ENCODE data around the gene ATG2A. TPM values are rescaled to one million over a fixed set of nuclear protein-coding genes. Genes with fewer than 3 reads are reported as not detected.

ATG2A gene
- total and polyA plus RNA-seq, 9 of the 15 experiments (the other 6 are each of a cell fraction or from before 2014, with no cell fraction given), result 0.25 to 45.9 (median 5.2) TPM

DNA sequence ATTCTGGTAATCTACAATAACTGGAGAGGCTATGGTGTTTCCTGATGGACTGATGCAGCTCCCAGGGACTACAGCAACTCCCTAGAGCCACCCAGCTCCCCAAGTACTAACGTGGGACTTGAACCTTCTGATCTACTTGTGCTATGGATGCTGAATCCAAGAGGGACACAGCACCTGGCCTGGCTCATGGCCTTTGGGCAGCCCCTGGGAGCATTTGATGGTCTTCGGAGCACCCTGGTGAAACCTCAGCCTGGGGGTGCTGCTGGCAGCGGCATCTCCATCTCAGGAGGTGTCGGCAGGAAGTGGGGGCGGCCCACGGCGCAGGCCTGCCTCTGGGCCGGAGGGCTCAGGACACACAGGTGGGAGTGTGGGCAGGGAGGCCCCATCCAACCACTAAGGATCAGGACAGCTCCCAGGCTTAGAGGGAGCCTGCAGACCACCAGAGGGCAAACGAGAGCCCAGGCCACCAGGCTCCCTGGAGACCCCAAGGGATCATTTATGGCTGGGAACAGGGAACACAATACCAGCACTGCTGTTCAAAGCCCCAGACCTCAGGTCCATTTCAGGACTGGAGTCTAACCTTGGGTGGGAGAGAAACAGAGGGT, 47.3 kb downstream of the ATG2A start (continued):
- TF ChIP-seq, protein P1, sequence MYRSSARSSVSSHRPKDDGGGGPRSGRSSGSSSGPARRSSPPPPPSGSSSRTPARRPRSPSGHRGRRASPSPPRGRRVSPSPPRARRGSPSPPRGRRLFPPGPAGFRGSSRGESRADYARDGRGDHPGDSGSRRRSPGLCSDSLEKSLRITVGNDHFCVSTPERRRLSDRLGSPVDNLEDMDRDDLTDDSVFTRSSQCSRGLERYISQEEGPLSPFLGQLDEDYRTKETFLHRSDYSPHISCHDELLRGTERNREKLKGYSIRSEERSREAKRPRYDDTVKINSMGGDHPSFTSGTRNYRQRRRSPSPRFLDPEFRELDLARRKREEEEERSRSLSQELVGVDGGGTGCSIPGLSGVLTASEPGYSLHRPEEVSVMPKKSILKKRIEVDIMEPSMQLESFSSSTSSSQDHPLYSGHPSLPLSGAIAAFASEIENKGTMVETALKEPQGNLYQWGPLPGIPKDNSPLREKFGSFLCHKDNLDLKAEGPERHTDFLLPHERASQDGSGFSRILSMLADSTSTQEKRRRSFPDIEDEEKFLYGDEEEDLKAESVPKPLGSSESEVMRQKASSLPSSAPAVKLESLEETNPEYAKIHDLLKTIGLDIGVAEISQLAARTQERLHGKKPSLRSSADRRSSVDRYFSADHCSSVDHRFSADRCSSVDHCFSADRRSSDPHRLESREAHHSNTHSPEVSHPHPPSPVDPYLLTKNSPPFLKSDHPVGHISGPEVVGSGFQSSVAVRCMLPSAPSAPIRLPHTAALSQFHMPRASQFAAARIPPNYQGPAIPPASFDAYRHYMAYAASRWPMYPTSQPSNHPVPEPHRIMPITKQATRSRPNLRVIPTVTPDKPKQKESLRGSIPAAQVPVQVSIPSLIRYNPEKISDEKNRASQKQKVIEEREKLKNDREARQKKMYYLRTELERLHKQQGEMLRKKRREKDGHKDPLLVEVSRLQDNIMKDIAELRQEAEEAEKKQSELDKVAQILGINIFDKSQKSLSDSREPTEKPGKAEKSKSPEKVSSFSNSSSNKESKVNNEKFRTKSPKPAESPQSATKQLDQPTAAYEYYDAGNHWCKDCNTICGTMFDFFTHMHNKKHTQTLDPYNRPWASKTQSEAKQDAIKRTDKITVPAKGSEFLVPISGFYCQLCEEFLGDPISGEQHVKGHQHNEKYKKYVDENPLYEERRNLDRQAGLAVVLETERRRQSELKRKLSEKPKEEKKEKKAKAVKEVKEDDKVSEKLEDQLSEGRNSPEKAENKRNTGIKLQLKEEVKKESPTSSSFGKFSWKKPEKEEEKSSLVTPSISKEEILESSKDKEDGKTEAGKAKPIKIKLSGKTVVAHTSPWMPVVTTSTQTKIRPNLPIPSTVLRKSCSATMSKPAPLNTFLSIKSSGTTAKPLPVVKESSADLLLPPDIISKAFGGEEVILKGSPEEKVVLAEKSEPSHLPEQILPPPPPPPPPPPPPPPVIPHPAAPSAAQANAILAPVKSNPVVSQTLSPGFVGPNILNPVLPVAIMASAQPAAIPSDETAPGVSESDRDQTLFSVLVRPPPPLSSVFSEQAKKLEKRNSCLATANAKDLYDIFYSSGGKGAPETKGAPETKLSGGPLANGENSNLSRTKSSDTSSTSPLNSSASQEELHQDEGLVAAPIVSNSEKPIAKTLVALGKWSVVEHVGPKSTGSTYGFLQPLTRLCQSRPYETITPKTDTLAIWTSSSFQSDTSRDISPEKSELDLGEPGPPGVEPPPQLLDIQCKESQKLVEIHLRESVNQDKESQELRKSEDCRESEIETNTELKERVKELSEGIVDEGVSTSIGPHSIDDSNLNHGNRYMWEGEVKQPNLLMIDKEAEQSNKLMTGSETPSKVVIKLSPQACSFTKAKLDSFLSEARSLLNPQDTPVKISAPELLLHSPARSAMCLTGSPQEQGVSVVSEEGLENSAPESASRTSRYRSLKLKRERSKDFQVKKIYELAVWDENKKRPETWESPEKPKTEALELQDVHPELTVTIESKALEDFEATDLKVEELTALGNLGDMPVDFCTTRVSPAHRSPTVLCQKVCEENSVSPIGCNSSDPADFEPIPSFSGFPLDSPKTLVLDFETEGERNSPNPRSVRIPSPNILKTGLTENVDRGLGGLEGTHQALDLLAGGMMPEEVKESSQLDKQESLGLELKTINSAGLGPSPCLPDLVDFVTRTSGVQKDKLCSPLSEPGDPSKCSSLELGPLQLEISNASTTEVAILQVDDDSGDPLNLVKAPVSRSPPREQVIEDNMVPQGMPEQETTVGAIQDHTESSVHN (IDR thresholded peaks at IDR 0.05; ENCODE audit: borderline replicate concordance in 1 of 2, low read depth in 1 of 2), result no peak
- TF ChIP-seq RAD21 (CRISPR knock-in tag; conservative IDR thresholded peaks at IDR 0.05 in 1 of 2, IDR thresholded peaks at IDR 0.05 in 1 of 2) (peak in 1 of 2 experiments; percentile 21; a peak in 1 of 4 replicates), ESRRB (CRISPR knock-in tag; IDR thresholded peaks at IDR 0.05; ENCODE audit: borderline replicate concordance) (no peak), RBM17 (IDR thresholded peaks at IDR 0.05; ENCODE audit: borderline replicate concordance, low read depth, low read length) (no peak), CHD4 (IDR thresholded peaks at IDR 0.05; ENCODE audit: insufficient read depth, insufficient replicate concordance, low read depth, low read length, poor library complexity, severe bottlenecking) (no peak), ZNF584 (CRISPR knock-in tag; IDR thresholded peaks at IDR 0.05; ENCODE audit: low read depth) (no peak), ZNF23 (CRISPR knock-in tag; IDR thresholded peaks at IDR 0.05) (no peak), MTA1 (IDR thresholded peaks at IDR 0.05; ENCODE audit: borderline replicate concordance) (no peak)
- TF ChIP-seq, protein P2, sequence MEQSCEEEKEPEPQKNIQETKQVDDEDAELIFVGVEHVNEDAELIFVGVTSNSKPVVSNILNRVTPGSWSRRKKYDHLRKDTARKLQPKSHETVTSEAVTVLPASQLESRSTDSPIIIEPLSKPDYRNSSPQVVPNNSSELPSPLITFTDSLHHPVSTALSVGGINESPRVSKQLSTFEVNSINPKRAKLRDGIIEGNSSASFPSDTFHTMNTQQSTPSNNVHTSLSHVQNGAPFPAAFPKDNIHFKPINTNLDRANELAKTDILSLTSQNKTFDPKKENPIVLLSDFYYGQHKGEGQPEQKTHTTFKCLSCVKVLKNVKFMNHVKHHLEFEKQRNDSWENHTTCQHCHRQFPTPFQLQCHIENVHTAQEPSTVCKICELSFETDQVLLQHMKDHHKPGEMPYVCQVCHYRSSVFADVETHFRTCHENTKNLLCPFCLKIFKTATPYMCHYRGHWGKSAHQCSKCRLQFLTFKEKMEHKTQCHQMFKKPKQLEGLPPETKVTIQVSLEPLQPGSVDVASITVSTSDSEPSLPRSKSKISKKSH (CRISPR knock-in tag; IDR thresholded peaks at IDR 0.05), result no peak
- TF ChIP-seq, protein P3, sequence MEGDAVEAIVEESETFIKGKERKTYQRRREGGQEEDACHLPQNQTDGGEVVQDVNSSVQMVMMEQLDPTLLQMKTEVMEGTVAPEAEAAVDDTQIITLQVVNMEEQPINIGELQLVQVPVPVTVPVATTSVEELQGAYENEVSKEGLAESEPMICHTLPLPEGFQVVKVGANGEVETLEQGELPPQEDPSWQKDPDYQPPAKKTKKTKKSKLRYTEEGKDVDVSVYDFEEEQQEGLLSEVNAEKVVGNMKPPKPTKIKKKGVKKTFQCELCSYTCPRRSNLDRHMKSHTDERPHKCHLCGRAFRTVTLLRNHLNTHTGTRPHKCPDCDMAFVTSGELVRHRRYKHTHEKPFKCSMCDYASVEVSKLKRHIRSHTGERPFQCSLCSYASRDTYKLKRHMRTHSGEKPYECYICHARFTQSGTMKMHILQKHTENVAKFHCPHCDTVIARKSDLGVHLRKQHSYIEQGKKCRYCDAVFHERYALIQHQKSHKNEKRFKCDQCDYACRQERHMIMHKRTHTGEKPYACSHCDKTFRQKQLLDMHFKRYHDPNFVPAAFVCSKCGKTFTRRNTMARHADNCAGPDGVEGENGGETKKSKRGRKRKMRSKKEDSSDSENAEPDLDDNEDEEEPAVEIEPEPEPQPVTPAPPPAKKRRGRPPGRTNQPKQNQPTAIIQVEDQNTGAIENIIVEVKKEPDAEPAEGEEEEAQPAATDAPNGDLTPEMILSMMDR (IDR thresholded peaks at IDR 0.05 in 2 of 3, conservative IDR thresholded peaks at IDR 0.05 in 1 of 3; ENCODE audit: insufficient read depth in 2 of 3, low read depth in 1 of 3, low read length in 3 of 3), result peak; percentile 30 to 41 (median 35); a peak in 4 of 6 replicates
- TF ChIP-seq, protein P4, sequence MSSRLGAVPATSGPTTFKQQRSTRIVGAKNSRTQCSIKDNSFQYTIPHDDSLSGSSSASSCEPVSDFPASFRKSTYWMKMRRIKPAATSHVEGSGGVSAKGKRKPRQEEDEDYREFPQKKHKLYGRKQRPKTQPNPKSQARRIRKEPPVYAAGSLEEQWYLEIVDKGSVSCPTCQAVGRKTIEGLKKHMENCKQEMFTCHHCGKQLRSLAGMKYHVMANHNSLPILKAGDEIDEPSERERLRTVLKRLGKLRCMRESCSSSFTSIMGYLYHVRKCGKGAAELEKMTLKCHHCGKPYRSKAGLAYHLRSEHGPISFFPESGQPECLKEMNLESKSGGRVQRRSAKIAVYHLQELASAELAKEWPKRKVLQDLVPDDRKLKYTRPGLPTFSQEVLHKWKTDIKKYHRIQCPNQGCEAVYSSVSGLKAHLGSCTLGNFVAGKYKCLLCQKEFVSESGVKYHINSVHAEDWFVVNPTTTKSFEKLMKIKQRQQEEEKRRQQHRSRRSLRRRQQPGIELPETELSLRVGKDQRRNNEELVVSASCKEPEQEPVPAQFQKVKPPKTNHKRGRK (tag; IDR thresholded peaks at IDR 0.05), result no peak

All from K562 (cell line).